ENCODE measurements around the gene TNFAIP2. TPM values are rescaled to one million over a fixed set of nuclear protein-coding genes. Genes with fewer than 3 reads are reported as not detected.

TNFAIP2 gene
- total RNA-seq, 1 donor from 2014 or later = 13.3 TPM

GRCh38 chr14:103127861-103128598, 4.8 kb downstream of the TNFAIP2 start:
- peak; percentile 92 for DNase-seq (ENCODE audit: low spot score)
- Mint-ChIP-seq H3K4me1 (ENCODE audit: low read depth) (peaks cover 48% of the 10 kb centered on the region), H3K27me3 (ENCODE audit: low read depth) (peaks cover 2% of the 10 kb centered on the region), H3K4me3 (ENCODE audit: unreplicated experiment) (no peak overlapping the region), H3K9me3 (ENCODE audit: low read depth) (no peaks in the 10 kb centered on the region), H3K36me3 (ENCODE audit: low read depth) (no peaks in the 10 kb centered on the region), H3K27ac (ENCODE audit: unreplicated experiment) (no peak overlapping the region)
- TF ChIP-seq, protein P1, sequence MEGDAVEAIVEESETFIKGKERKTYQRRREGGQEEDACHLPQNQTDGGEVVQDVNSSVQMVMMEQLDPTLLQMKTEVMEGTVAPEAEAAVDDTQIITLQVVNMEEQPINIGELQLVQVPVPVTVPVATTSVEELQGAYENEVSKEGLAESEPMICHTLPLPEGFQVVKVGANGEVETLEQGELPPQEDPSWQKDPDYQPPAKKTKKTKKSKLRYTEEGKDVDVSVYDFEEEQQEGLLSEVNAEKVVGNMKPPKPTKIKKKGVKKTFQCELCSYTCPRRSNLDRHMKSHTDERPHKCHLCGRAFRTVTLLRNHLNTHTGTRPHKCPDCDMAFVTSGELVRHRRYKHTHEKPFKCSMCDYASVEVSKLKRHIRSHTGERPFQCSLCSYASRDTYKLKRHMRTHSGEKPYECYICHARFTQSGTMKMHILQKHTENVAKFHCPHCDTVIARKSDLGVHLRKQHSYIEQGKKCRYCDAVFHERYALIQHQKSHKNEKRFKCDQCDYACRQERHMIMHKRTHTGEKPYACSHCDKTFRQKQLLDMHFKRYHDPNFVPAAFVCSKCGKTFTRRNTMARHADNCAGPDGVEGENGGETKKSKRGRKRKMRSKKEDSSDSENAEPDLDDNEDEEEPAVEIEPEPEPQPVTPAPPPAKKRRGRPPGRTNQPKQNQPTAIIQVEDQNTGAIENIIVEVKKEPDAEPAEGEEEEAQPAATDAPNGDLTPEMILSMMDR (IDR thresholded peaks at IDR 0.05) = no peak

- Mint-ChIP-seq H3K9me3 (ENCODE audit: low read depth) (no peaks in the 10 kb centered on the region), H3K4me3 (ENCODE audit: unreplicated experiment) (no peak overlapping the region), H3K27me3 (ENCODE audit: low read depth) (peaks cover 2% of the 10 kb centered on the region), H3K27ac (ENCODE audit: unreplicated experiment) (no peak overlapping the region), H3K4me1 (ENCODE audit: low read depth) (peaks cover 48% of the 10 kb centered on the region), H3K36me3 (ENCODE audit: low read depth) (no peaks in the 10 kb centered on the region)
- DNase-seq (ENCODE audit: low spot score) = no peak
- TF ChIP-seq, protein P1 (IDR thresholded peaks at IDR 0.05) = no peak
Observed at GRCh38 chr14:103128631-103129300, 5.5 kb downstream of the TNFAIP2 start.

DNA sequence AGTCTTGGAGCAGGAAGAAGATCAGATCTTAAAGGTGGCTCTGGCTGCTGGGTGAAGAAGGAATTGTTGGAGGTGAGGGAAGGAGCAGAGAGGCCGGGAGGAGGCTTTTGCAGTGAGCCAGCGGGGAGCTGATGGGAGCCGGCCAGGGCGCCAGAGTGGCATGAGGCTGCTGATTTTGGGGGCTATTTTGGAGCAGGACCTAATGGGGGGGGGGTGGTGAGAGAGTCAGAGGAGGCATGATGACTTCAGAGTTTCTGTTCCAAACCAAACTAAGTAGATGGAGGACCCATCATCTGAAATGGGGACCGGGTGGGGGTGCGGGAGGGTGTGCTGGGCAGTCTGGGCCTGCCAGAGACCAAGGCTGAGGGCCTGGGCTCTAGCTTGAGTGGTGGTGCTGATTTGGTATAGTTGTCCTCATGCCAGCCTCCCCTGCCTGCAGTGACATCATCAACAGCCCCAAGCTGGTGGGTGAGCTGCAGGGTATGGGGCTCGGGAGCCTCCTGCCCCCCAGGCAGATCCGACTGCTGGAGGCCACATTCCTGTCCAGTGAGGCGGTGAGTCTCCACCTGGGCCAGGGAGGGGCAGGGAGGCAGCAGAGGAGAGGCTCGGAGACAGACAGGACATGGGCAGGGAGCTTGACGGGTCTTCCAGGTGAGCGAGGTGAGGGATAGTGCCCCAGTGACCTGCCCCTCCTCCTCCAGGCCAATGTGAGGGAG, 6.2 kb downstream of the TNFAIP2 start:
- TF ChIP-seq, protein P1 (IDR thresholded peaks at IDR 0.05) = no peak
- Mint-ChIP-seq H3K27ac (ENCODE audit: unreplicated experiment) (no peak overlapping the region), H3K9me3 (ENCODE audit: low read depth) (no peaks in the 10 kb centered on the region), H3K4me3 (ENCODE audit: unreplicated experiment) (no peak overlapping the region), H3K27me3 (ENCODE audit: low read depth) (peaks cover 2% of the 10 kb centered on the region), H3K36me3 (ENCODE audit: low read depth) (no peaks in the 10 kb centered on the region), H3K4me1 (ENCODE audit: low read depth) (peaks cover 44% of the 10 kb centered on the region)
- no peak for DNase-seq (ENCODE audit: low spot score)

GRCh38 chr14:103130017-103130764, 6.9 kb downstream of the TNFAIP2 start:
- TF ChIP-seq, protein P1 (IDR thresholded peaks at IDR 0.05) = no peak
- Mint-ChIP-seq H3K4me1 (ENCODE audit: low read depth) (peaks cover 42% of the 10 kb centered on the region), H3K9me3 (ENCODE audit: low read depth) (no peaks in the 10 kb centered on the region), H3K27me3 (ENCODE audit: low read depth) (peaks cover 2% of the 10 kb centered on the region), H3K4me3 (ENCODE audit: unreplicated experiment) (no peak overlapping the region), H3K27ac (ENCODE audit: unreplicated experiment) (no peak overlapping the region), H3K36me3 (ENCODE audit: low read depth) (no peaks in the 10 kb centered on the region)
- peak; percentile 87 for DNase-seq (ENCODE audit: low spot score)

DNA sequence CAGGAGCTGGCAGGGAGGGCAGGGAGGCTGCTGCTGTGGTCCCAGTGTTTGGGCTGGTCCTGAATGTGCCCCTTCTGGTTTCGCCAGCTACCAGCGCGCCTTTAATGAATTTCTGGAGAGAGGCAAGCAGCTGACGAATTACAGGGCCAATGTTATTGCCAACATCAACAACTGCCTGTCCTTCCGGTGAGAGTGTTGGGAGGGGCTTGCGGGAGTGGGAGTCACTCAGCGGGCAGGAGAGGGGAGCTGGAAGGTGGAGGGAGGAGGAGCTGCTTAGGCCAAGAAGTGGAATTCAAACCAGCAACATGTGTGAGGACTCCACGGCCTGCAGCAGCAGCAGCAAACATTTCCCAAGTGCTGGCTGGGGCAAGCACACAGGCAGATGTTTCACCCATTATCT, 7.7 kb downstream of the TNFAIP2 start:
- H3K4me1 Mint-ChIP-seq (ENCODE audit: low read depth) = peaks cover 41% of the 10 kb centered on the region
- H3K4me3 Mint-ChIP-seq (ENCODE audit: unreplicated experiment) = no peak overlapping the region
- TF ChIP-seq, protein P1 (IDR thresholded peaks at IDR 0.05) = no peak
- H3K27ac Mint-ChIP-seq (ENCODE audit: unreplicated experiment) = peak overlapping the region; percentile 46
- DNase-seq (ENCODE audit: low spot score) = no peak
- peaks cover 2% of the 10 kb centered on the region for H3K27me3 Mint-ChIP-seq (ENCODE audit: low read depth)
- no peaks in the 10 kb centered on the region for H3K9me3 Mint-ChIP-seq (ENCODE audit: low read depth)
- H3K36me3 Mint-ChIP-seq (ENCODE audit: low read depth) = no peaks in the 10 kb centered on the region

All from chondrocyte (in vitro differentiated cells).